ENCODE results near the gene ERFL.
A peak's percentile ranks its signal among the peaks of the same experiment; 100 is the strongest.

Gene ERFL

GRCh38 chr19:41956621-41957020 is 28.4 kb upstream of the ERFL start:
- TF ChIP-seq CTCF (conservative IDR thresholded peaks at IDR 0.05) (no peak), ZFX (IDR thresholded peaks at IDR 0.05) (no peak)
- no peak overlapping the region for H3K27ac ChIP-seq

GRCh38 chr19:41955521-41955920 is 27.3 kb upstream of the ERFL start:
- no peak overlapping the region for H3K27ac ChIP-seq
- TF ChIP-seq ZFX (IDR thresholded peaks at IDR 0.05): no peak
- TF ChIP-seq CTCF (conservative IDR thresholded peaks at IDR 0.05): no peak

GRCh38 chr19:41951686-41952172 is 23.5 kb upstream of the ERFL start:
- no peak overlapping the region for H3K27ac ChIP-seq
- TF ChIP-seq CTCF (conservative IDR thresholded peaks at IDR 0.05) (peak; percentile 80), ZFX (IDR thresholded peaks at IDR 0.05) (no peak)

- no peak overlapping the region for H3K27ac ChIP-seq
- TF ChIP-seq CTCF (conservative IDR thresholded peaks at IDR 0.05) (no peak), ZFX (IDR thresholded peaks at IDR 0.05) (no peak)
Observed at GRCh38 chr19:41947091-41947490, 18.8 kb upstream of the ERFL start.

- TF ChIP-seq CTCF (conservative IDR thresholded peaks at IDR 0.05) (no peak), ZFX (IDR thresholded peaks at IDR 0.05) (no peak)
- no peak overlapping the region for H3K27ac ChIP-seq
Observed at GRCh38 chr19:41945135-41945766, 17.0 kb upstream of the ERFL start.

GRCh38 chr19:41944336-41944735 is 16.1 kb upstream of the ERFL start:
- H3K27ac ChIP-seq: no peak overlapping the region

More at GRCh38 chr19:41944336-41944735, 16.1 kb upstream of the ERFL start:
- no peak for TF ChIP-seq CTCF (conservative IDR thresholded peaks at IDR 0.05)
- TF ChIP-seq ZFX (IDR thresholded peaks at IDR 0.05): no peak
